H1 (cell line): ENCODE data around the gene SH3GL2.
A peak's percentile ranks its signal among the peaks of the same experiment; 100 is the strongest.

Experiments
- BRCA1 ChIP-seq: IDR thresholded peaks from 2 replicates; pipeline ENCODE4 v1.6.1; 2012; ENCODE audit warnings: low read depth, low read length, improper control_type of control experiment
- POLR2AphosphoS5 ChIP-seq: IDR thresholded peaks from 2 replicates; pipeline ENCODE4 v1.6.1; 2011; ENCODE audit warnings: low read depth, low read length
- RAD21 ChIP-seq, 2 experiments: IDR thresholded peaks in 1 of 2; conservative IDR thresholded peaks in 1 of 2; 2 replicates each; pipeline ENCODE4 v1.6.1; 2011; ENCODE audit warnings: low read depth in 2 of 2, low read length in 2 of 2, improper control_type of control experiment in 1 of 2, inconsistent platforms in 1 of 2, mild to moderate bottlenecking in 1 of 2, moderate library complexity in 1 of 2
- RFX5 ChIP-seq: IDR thresholded peaks from 2 replicates; pipeline ENCODE4 v1.6.1; 2011; ENCODE audit warnings: low read depth, low read length, improper control_type of control experiment, borderline replicate concordance
- SIN3A ChIP-seq, 2 experiments: IDR thresholded peaks in 1 of 2; conservative IDR thresholded peaks in 1 of 2; 2 replicates each; pipeline ENCODE4 v1.6.1; 2011 to 2012; ENCODE audit warnings: low read length in 2 of 2, improper control_type of control experiment in 1 of 2, low read depth in 1 of 2, mild to moderate bottlenecking in 1 of 2
- TF ChIP-seq, protein P1 (sequence below), 3 experiments: IDR thresholded peaks; 1 replicate in 2 of 3; 2 replicates in 1 of 3; pipeline versions ENCODE4 v1.5.1 to v1.6.1; 2011; ENCODE audit warnings: low read length in 3 of 3, mild to moderate bottlenecking in 3 of 3, inconsistent platforms in 2 of 3, low read depth in 1 of 3, moderate library complexity in 1 of 3; ENCODE audit not compliant: insufficient read depth in 1 of 3; ENCODE audit errors: control extremely low read depth in 1 of 3

DNA sequence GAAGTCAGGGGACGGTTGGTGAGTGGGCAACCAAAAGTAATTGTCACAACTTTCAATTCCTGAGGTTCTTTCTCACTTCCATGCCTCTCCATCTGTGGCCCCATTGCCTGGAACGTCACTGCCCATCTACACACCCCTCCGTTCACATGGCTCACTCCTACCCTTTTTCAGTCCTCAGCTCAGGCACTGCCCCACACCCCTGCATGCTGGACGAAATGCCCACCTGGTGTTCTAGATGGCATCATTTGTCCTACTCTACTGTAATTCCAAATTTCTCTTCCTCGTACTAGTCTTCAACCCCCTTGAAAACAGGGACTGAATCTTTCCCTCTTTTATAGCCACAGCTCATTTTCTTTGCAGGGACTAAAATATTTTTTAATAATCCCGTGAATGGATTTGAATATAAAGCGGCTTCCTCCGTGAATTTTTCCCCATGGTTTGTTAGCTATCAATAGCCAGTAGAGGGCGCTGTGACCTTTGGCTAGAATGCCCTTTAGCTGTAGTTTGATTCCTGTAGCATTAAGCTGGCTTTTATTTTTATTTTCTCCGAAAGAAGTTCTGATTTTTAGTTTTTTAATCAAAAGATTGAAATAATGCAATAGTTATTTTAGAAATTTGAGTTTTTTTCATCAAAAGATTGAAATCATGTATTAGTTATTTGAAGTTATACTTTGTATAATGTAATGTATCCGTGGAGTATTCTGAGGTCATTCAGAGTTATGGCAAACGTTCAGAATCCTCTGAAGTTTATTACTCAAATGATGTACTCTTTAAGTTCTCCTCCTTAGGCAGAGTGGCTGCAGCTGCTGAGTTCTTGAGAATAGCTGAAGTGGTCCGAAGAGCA is 232.1 kb downstream of the SH3GL2 start:
- TF ChIP-seq, protein P1, sequence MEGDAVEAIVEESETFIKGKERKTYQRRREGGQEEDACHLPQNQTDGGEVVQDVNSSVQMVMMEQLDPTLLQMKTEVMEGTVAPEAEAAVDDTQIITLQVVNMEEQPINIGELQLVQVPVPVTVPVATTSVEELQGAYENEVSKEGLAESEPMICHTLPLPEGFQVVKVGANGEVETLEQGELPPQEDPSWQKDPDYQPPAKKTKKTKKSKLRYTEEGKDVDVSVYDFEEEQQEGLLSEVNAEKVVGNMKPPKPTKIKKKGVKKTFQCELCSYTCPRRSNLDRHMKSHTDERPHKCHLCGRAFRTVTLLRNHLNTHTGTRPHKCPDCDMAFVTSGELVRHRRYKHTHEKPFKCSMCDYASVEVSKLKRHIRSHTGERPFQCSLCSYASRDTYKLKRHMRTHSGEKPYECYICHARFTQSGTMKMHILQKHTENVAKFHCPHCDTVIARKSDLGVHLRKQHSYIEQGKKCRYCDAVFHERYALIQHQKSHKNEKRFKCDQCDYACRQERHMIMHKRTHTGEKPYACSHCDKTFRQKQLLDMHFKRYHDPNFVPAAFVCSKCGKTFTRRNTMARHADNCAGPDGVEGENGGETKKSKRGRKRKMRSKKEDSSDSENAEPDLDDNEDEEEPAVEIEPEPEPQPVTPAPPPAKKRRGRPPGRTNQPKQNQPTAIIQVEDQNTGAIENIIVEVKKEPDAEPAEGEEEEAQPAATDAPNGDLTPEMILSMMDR (IDR thresholded peaks at IDR 0.05; ENCODE audit: control extremely low read depth in 1 of 3, insufficient read depth in 1 of 3, low read depth in 1 of 3, low read length in 3 of 3), result peak in 2 of 3 experiments; percentile 63 to 79; a peak in 3 of 4 replicates
- TF ChIP-seq POLR2AphosphoS5, result no peak
- no peak for TF ChIP-seq BRCA1
- no peak for TF ChIP-seq RFX5
- peak; percentile 87 to 92 for TF ChIP-seq RAD21 (IDR thresholded peaks at IDR 0.05 in 1 of 2, conservative IDR thresholded peaks at IDR 0.05 in 1 of 2; ENCODE audit: low read depth in 2 of 2, low read length in 2 of 2)
- TF ChIP-seq SIN3A (conservative IDR thresholded peaks at IDR 0.05 in 1 of 2, IDR thresholded peaks at IDR 0.05 in 1 of 2; ENCODE audit: low read depth in 1 of 2, low read length in 2 of 2), result no peak
